ENCODE results near the gene MEOX2.

The MEOX2 gene

GRCh38 chr7:15686295-15686956, at the start of gene MEOX2:
MEOX2 (minus strand) TSS chr7:15686683; CDS start chr7:15686402, 281 bp downstream.
- H3K4me3 ChIP-seq (ENCODE audit: low read depth, low read length), result peak within 1 kb of the TSS; percentile 40

- no peak overlapping the region for H3K4me3 ChIP-seq (ENCODE audit: low read depth, low read length)
Observed at GRCh38 chr7:15729746-15730145, 43.3 kb upstream of the MEOX2 start.

- no peak overlapping the region for H3K4me3 ChIP-seq (ENCODE audit: low read depth, low read length)
Observed at GRCh38 chr7:15725051-15725450, 38.6 kb upstream of the MEOX2 start.

- H3K4me3 ChIP-seq (ENCODE audit: low read depth, low read length), result no peak overlapping the region
Observed at GRCh38 chr7:15723841-15724240, 37.4 kb upstream of the MEOX2 start.

GRCh38 chr7:15720849-15721471, 34.5 kb upstream of the MEOX2 start:
- H3K4me3 ChIP-seq (ENCODE audit: low read depth, low read length), result no peak overlapping the region

- H3K4me3 ChIP-seq (ENCODE audit: low read depth, low read length), result no peak overlapping the region
Observed at GRCh38 chr7:15719311-15719710, 32.8 kb upstream of the MEOX2 start.

GRCh38 chr7:15715435-15715834, 29.0 kb upstream of the MEOX2 start:
- H3K4me3 ChIP-seq (ENCODE audit: low read depth, low read length), result no peak overlapping the region

GRCh38 chr7:15709978-15710377, 23.5 kb upstream of the MEOX2 start:
- H3K4me3 ChIP-seq (ENCODE audit: low read depth, low read length), result no peak overlapping the region

- H3K4me3 ChIP-seq (ENCODE audit: low read depth, low read length), result no peak overlapping the region
Observed at GRCh38 chr7:15707570-15707969, 21.1 kb upstream of the MEOX2 start.

- no peak overlapping the region for H3K4me3 ChIP-seq (ENCODE audit: low read depth, low read length)
Observed at GRCh38 chr7:15703732-15704131, 17.2 kb upstream of the MEOX2 start.

- H3K4me3 ChIP-seq (ENCODE audit: low read depth, low read length), result no peak overlapping the region
Observed at GRCh38 chr7:15692501-15693020, 6.1 kb upstream of the MEOX2 start.

GRCh38 chr7:15688911-15689310, 2.4 kb upstream of the MEOX2 start:
- H3K4me3 ChIP-seq (ENCODE audit: low read depth, low read length), result no peak overlapping the region

- H3K4me3 ChIP-seq (ENCODE audit: low read depth, low read length), result no peak overlapping the region
Observed at GRCh38 chr7:15688279-15688626, 1.8 kb upstream of the MEOX2 start.

GRCh38 chr7:15687546-15688278, 1.2 kb upstream of the MEOX2 start:
- no peak overlapping the region for H3K4me3 ChIP-seq (ENCODE audit: low read depth, low read length)

GRCh38 chr7:15686957-15687545, 568 bp upstream of the MEOX2 start:
- peak overlapping the region; percentile 24 for H3K4me3 ChIP-seq (ENCODE audit: low read depth, low read length)

GRCh38 chr7:15685358-15686294, 857 bp downstream of the MEOX2 start:
- H3K4me3 ChIP-seq (ENCODE audit: low read depth, low read length), result peak overlapping the region; percentile 40

- no peak overlapping the region for H3K4me3 ChIP-seq (ENCODE audit: low read depth, low read length)
Observed at GRCh38 chr7:15684871-15685270, 1.6 kb downstream of the MEOX2 start.

- H3K4me3 ChIP-seq (ENCODE audit: low read depth, low read length), result no peak overlapping the region
Observed at GRCh38 chr7:15684111-15684800, 2.2 kb downstream of the MEOX2 start.

- no peak overlapping the region for H3K4me3 ChIP-seq (ENCODE audit: low read depth, low read length)
Observed at GRCh38 chr7:15682751-15683245, 3.7 kb downstream of the MEOX2 start.

- H3K4me3 ChIP-seq (ENCODE audit: low read depth, low read length), result no peak overlapping the region
Observed at GRCh38 chr7:15682111-15682510, 4.4 kb downstream of the MEOX2 start.

Data from iPS-11a (cell line).